ENCODE measurements around the gene RPGRIP1L. TPM values are rescaled to one million over a fixed set of nuclear protein-coding genes. Genes with fewer than 3 reads are reported as not detected.

The RPGRIP1L gene
- total RNA-seq, 1 experiment from 2014 or later, result 10.3 TPM

- DNase-seq (ENCODE audit: low read depth, low spot score) (no peak), ATAC-seq (no peak)
- Histone ChIP-seq H3K36me3 (ENCODE audit: control insufficient read depth in 1 of 2, insufficient read depth in 2 of 2, low read length in 2 of 2) (no peaks in the 10 kb centered on the region), H3K27me3 (ENCODE audit: insufficient read depth, low read length) (no peaks in the 10 kb centered on the region), H3K4me2 (ENCODE audit: low read length) (no peak overlapping the region), H3K9me3 (ENCODE audit: control insufficient read depth in 1 of 2, insufficient read depth in 1 of 2, low read depth in 1 of 2, low read length in 2 of 2) (no peaks in the 10 kb centered on the region), H3K9me2 (ENCODE audit: insufficient read depth) (no peaks in the 10 kb centered on the region), H3K4me1 (ENCODE audit: control insufficient read depth in 1 of 2, insufficient read depth in 2 of 2, low read length in 2 of 2) (no peaks in the 10 kb centered on the region), H3K4me3 (replicated peaks in 1 of 2; ENCODE audit: low read depth in 1 of 2, low read length in 2 of 2) (no peak overlapping the region), H4K20me1 (ENCODE audit: insufficient read depth) (no peaks in the 10 kb centered on the region), H3K9ac (ENCODE audit: low read length) (no peak overlapping the region), H3K79me2 (ENCODE audit: insufficient read depth, low read length) (no peaks in the 10 kb centered on the region), H3K27ac (ENCODE audit: low read depth, low read length) (no peak overlapping the region), H2AFZ (ENCODE audit: low read depth, low read length, poor library complexity, severe bottlenecking) (no peak overlapping the region)
- BruUV-seq (replicated peaks), result no TSS peak
- CTCF ChIA-PET, result no interaction called here
- intact Hi-C loops (cut with micrococcal nuclease), result no loop called here
- RAD21 ChIA-PET (ENCODE audit: low non-redundant PET in 1 of 2, low total read pairs in 2 of 2, uncharacterized antibody in 2 of 2, unreplicated experiment in 2 of 2), result no interaction called here
- POLR2A ChIA-PET, result no interaction called here
- TF ChIP-seq CBX3 (IDR thresholded peaks at IDR 0.05; ENCODE audit: low read depth) (no peak), ZFX (IDR thresholded peaks at IDR 0.05) (no peak), REST (IDR thresholded peaks at IDR 0.05; ENCODE audit: low read depth) (no peak), ELF1 (IDR thresholded peaks at IDR 0.05; ENCODE audit: borderline replicate concordance, low read depth) (no peak), ZBTB33 (IDR thresholded peaks at IDR 0.05; ENCODE audit: extremely low read depth, insufficient replicate concordance, low read length) (no peak), EZH2phosphoT487 (IDR thresholded peaks at IDR 0.05; ENCODE audit: borderline replicate concordance) (no peak), CTCF (IDR thresholded peaks at IDR 0.05 in 2 of 3, conservative IDR thresholded peaks at IDR 0.05 in 1 of 3; ENCODE audit: borderline replicate concordance in 1 of 3, insufficient read depth in 1 of 3, low read depth in 2 of 3, low read length in 2 of 3) (no peak), JUND (IDR thresholded peaks at IDR 0.05) (no peak), POLR2AphosphoS5 (IDR thresholded peaks at IDR 0.05; ENCODE audit: low read depth, low read length) (no peak), CEBPB (IDR thresholded peaks at IDR 0.05; ENCODE audit: low read depth) (no peak), YY1 (IDR thresholded peaks at IDR 0.05; ENCODE audit: extremely low read depth, insufficient replicate concordance, low read depth, low read length) (no peak), EZH2 (IDR thresholded peaks at IDR 0.05) (no peak), TCF7L2 (IDR thresholded peaks at IDR 0.05; ENCODE audit: borderline replicate concordance, extremely low read depth, insufficient read depth, insufficient read length) (no peak), SRF (IDR thresholded peaks at IDR 0.05; ENCODE audit: low read depth) (no peak)
- TF ChIP-seq, protein P1, sequence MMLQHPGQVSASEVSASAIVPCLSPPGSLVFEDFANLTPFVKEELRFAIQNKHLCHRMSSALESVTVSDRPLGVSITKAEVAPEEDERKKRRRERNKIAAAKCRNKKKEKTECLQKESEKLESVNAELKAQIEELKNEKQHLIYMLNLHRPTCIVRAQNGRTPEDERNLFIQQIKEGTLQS (IDR thresholded peaks at IDR 0.05), result no peak
Observed at GRCh38 chr16:53563426-53563825, 140.2 kb downstream of the RPGRIP1L start.

All from HCT116 (cell line).